ENCODE results near the gene TRPM3.

TRPM3 gene

DNA sequence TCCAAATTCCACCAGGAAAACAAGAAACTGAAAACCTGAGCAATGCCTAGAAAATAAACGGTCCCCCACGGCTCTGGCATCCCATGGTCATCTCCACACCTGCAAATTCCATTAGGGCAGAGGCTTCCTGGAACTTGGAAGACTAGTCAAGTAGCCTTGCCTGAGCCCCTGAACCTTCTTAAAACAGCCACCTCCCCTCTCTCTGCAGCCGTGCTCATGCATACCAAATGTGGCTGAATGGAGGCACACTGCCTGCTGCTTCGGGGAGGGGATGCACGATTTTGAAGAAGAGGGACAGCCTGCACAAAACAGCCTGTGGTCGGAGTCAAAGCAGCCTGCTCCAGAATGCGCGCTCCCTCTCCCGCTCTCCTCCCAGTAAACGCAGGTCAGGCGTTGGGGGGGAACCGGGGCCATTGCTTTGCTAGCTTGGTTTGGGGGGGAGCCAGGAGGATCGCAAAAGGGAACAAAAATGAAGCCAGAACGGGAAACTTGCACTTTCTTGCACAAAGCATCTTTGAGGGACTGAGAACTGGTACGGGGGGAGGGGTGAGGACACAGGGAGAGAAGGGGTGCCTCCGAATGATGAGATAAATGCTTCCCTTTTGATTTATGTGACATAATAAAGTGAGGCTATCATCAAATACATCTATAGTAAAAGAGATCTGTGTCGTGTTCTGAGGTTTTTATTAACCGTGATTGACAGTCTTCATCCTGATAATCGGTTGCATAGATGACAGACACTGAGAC, at the start of gene TRPM3:
Gene TRPM3, minus strand, starts transcription at position 347 of the 747 bp plus-strand sequence. Its CDS starts 267 bp downstream, at position 80.
- no peak for DNase-seq (ENCODE audit: low read depth in 3 of 3, low spot score in 1 of 3)

DNA sequence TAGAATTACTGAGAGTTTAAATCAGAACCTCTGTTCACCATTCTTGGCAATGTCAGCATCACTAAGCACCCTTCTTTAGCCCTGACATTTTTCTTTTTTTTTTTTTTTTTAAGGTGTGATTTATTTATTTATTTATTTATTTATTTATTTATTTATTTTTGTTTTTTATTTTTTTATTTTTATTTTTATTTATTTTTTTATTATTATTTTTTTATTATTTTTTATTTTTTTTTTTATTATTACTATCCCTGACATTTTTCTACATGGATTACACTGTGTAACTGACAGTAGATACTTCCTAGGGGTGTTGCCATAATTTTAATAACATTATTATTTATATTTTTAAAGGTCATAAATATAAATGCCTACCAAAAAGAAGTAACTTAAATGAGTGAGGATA, 47.0 kb upstream of the TRPM3 start:
- no peak for DNase-seq (ENCODE audit: low read depth in 3 of 3, low spot score in 1 of 3)

GRCh38 chr9:71162126-71162525, 40.7 kb upstream of the TRPM3 start:
- no peak for DNase-seq (ENCODE audit: low read depth in 3 of 3, low spot score in 1 of 3)

GRCh38 chr9:71157731-71158130, 36.3 kb upstream of the TRPM3 start:
- DNase-seq (ENCODE audit: low read depth in 3 of 3, low spot score in 1 of 3) = no peak

- DNase-seq (ENCODE audit: low read depth in 3 of 3, low spot score in 1 of 3) = no peak
Observed at GRCh38 chr9:71147368-71147767, 25.9 kb upstream of the TRPM3 start.

GRCh38 chr9:71146511-71146910, 25.1 kb upstream of the TRPM3 start:
- DNase-seq (ENCODE audit: low read depth in 3 of 3, low spot score in 1 of 3) = no peak

GRCh38 chr9:71145179-71145578, 23.8 kb upstream of the TRPM3 start:
- DNase-seq (ENCODE audit: low read depth in 3 of 3, low spot score in 1 of 3) = no peak

- no peak for DNase-seq (ENCODE audit: low read depth in 3 of 3, low spot score in 1 of 3)
Observed at GRCh38 chr9:71144495-71144894, 23.1 kb upstream of the TRPM3 start.

DNA sequence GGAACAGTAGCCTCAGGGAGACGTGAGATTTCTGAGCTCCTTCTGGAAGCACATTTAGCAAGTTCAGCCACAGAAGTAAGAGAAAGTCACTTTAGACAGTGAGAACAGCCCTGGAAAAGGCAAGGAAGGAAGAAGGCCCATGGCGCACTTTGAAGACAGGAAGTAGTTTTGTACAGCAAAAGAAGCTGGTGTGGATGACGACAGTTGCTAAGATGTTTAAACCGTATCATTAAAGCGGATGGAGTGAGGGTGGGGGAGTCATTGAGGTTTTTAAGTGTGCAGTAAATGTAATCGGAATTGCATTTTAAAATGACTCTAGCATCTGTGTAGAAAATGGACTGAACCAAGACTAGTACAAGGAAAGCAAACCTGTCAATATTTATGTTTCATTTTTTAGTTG, 15.3 kb upstream of the TRPM3 start:
- no peak for DNase-seq (ENCODE audit: low read depth in 3 of 3, low spot score in 1 of 3)

DNA sequence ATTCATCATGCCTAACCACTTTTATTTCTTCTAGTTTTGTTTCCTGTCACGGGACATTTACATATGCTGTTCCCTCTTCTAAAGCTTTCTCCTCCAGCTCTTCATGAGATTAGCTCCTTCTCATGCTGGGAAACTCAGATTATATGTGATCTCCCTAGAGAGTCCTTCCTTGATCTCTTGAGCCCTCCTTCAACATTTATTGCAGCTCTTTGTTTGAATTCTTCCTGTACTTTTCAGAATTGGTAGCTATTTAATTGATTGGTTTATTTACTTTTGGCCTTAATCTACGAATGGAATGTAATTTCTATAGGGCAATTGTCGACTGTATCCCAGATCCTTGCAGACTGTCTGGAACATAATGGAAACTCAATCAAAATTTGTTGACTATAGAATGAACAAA, 9.7 kb upstream of the TRPM3 start:
- DNase-seq (ENCODE audit: low read depth in 3 of 3, low spot score in 1 of 3) = no peak

- DNase-seq (ENCODE audit: low read depth in 3 of 3, low spot score in 1 of 3) = no peak
Observed at GRCh38 chr9:71130521-71130920, 9.1 kb upstream of the TRPM3 start.

DNA sequence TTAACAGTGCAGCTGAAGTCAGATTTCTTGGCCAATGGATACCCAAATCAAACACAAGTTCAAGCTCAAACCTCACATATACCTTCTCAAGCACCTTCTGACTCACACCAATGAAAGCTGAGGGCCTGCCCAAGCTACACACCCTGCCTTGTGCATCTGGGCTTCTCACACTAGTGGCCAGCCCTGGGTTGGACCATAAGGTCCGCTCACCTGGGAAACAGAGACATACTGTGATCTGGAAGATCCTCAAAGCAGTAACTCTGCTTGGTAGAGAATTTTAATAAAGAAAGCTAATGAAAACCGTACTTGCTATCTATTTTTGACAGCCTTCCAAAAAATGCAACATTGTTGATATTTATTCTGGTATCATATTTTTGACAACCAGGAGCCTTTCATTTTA, 7.4 kb upstream of the TRPM3 start:
- DNase-seq (ENCODE audit: low read depth in 3 of 3, low spot score in 1 of 3) = no peak

- DNase-seq (ENCODE audit: low read depth in 3 of 3, low spot score in 1 of 3) = no peak
Observed at GRCh38 chr9:71127301-71127700, 5.9 kb upstream of the TRPM3 start.

GRCh38 chr9:71122421-71122820, 1.0 kb upstream of the TRPM3 start:
- DNase-seq (ENCODE audit: low read depth in 3 of 3, low spot score in 1 of 3) = no peak

DNA sequence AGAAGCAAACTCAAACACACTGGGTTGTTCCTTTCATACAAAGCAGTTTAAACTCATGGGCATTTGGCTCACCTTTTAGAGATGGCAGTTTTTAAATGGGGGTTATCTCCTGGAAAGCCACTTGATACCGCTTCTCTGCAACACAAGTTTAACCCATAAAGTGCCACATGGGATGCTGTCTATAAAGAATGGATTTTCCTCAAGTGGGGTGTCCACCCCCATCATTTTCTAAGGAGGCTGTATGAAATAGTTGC, 528 bp upstream of the TRPM3 start:
- no peak for DNase-seq (ENCODE audit: low read depth in 3 of 3, low spot score in 1 of 3)

- DNase-seq (ENCODE audit: low read depth in 3 of 3, low spot score in 1 of 3) = no peak
Observed at GRCh38 chr9:71120501-71121247, 747 bp downstream of the TRPM3 start.

DNA sequence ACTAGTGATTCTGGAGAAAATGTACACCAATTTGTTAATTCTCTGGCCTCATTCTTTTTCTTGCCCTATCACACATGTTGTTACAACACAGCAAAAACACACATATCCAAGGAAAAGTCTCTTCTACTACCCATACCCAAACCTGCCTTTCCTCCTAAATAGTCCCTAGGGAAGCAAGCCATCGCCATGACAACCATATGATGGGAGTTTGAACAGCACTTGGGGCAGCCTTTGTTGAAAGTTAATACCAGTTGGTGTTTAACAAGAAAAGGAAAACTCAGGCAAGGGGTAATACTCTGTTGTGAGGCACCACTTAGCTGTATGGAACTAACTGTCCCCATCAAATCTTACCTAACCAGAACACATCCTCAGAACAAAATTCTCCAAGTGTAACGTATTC, 1.7 kb downstream of the TRPM3 start:
- DNase-seq (ENCODE audit: low read depth in 3 of 3, low spot score in 1 of 3) = no peak

DNA sequence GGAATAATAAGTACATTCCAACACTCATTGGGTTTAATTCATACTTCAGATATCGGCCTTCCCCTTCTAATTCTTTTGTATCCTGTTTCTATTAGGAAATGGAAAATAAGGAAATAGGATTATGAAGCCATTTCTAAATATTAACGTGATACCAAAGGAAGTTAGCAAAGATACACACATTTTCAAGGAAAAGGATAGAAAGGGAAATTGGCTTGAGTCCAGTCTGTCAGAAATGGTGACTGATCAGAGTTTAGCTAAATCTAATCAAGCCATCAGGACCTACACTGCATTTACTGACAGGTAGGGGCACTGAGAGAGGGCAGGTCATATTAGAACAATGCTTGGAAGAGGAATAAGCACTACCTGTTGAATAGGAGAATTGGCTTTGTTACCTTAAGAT, 3.1 kb downstream of the TRPM3 start:
- no peak for DNase-seq (ENCODE audit: low read depth in 3 of 3, low spot score in 1 of 3)

DNA sequence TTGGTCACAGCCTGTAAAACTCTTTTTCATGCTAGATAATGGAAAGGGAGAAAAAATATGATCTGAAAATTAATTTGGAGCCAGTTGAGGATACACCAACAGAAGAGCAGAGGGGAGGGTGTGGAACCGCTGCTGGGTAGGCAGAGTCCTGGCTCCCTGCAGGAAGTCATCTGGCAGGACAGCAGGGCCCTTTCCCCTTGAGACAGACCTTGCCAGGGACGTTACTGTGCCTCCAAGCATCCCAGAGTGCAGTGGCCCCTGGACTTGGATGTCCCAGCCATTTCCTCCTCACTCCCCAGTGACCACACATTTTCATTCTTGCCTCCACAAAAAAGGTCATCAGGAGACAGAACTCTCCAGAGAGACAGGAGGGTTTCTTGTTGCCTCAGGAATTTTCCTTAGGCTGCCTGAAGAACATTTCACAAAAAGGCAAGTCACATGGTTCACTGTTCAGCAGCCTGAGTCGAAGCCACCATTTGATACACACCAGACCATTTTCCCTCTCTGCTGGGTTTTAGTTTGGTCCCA, 5.9 kb downstream of the TRPM3 start:
- no peak for DNase-seq (ENCODE audit: low read depth in 3 of 3, low spot score in 1 of 3)

DNA sequence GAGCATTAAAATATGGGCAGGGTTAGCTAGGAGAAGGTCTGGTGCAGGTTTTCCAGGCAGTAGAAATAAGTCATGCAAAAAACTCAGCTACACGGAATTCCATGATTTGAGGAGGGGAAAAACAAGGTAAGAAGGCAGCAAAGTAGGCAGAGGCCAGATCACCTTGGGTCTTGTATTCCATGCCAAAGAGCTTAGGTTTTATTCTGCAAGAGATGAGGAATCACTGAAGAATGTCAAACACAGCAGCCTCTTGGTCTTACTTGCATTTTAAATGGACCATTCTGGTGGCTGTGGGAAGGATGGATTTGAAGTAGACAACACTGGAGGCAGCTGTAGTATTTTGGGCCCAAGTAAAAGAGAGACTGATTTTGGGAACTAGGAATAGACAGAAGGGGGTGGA, 8.6 kb downstream of the TRPM3 start:
- no peak for DNase-seq (ENCODE audit: low read depth in 3 of 3, low spot score in 1 of 3)

DNA sequence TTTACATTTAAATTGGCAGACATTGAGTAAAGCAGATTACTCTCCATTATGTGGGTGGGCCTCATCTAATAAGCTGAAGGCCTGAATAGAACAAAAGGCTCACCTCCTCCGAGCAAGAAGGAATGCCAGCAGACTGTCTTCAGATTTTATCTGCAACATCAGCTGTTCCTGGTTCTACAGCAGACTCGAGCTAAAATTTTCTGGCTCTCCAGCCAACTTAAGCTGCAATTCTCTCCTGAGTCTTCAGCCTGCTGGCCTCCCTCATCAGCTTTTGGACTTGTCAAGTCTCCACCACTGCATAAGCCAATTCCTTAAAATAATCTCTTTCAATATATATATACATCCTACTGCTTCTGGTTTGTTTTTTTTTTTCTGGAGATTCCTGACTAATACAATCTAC, 12.5 kb downstream of the TRPM3 start:
- DNase-seq (ENCODE audit: low read depth in 3 of 3, low spot score in 1 of 3) = no peak

GRCh38 chr9:71106992-71107391, 14.4 kb downstream of the TRPM3 start:
- DNase-seq (ENCODE audit: low read depth in 3 of 3, low spot score in 1 of 3) = no peak

DNA sequence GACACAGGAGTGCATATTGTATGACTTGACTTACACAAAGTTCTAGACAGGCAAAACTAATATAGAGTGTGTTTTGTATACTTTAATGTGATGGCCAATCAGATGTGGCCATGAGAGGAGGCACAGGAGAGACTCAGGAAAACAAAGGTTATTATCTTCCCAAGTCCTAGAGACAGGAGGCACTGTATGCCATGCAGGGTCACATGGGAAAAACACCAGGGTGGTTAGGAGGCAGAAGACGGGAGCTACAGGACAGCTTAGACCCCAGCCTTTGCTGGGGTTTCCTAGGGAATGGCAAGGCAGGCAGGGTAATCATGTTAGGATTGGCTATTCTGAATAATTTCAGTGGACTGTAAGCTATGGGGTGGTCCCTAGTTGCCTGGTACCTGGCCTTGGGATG, 16.2 kb downstream of the TRPM3 start:
- no peak for DNase-seq (ENCODE audit: low read depth in 3 of 3, low spot score in 1 of 3)
